Liver (tissue), 9 donors: ENCODE measurements around the gene FAM200C. TPM values are rescaled to one million over a fixed set of nuclear protein-coding genes. Genes with fewer than 3 reads are reported as not detected.

Experiments used
- DNase-seq: peaks from one replicate; pipeline ENCODE4 v3.0.0-alpha.2; 2017; ENCODE audit warnings: low spot score
- H3K27ac ChIP-seq, 2 donors: one replicate each; pipeline ENCODE4 v1.7.0; 2013; ENCODE audit warnings: inconsistent platforms in 2 of 2, low read length in 2 of 2, control low read depth in 1 of 2, low read depth in 1 of 2, mild to moderate bottlenecking in 1 of 2
- H3K27me3 ChIP-seq, 4 donors: one replicate each; pipeline versions ENCODE4 v1.6.1 to v1.7.0; 2013; ENCODE audit warnings: low read length in 3 of 4, inconsistent platforms in 1 of 4, mild to moderate bottlenecking in 1 of 4, moderate library complexity in 1 of 4; ENCODE audit not compliant: control insufficient read depth in 4 of 4, insufficient read depth in 4 of 4
- H3K36me3 ChIP-seq, 4 donors: one replicate each; pipeline versions ENCODE4 v1.6.1 to v1.7.0; 2013; ENCODE audit warnings: low read length in 3 of 4, mild to moderate bottlenecking in 3 of 4, low read depth in 1 of 4, moderate library complexity in 1 of 4; ENCODE audit not compliant: control insufficient read depth in 4 of 4, insufficient read depth in 3 of 4
- H3K4me1 ChIP-seq, 4 donors: one replicate each; pipeline versions ENCODE4 v1.6.1 to v1.7.0; 2013; ENCODE audit warnings: low read length in 3 of 4, mild to moderate bottlenecking in 3 of 4, moderate library complexity in 1 of 4; ENCODE audit not compliant: control insufficient read depth in 4 of 4, insufficient read depth in 4 of 4
- H3K4me3 ChIP-seq, 3 donors: one replicate each; pipeline versions ENCODE4 v1.6.1 to v1.7.0; 2013; ENCODE audit warnings: low read length in 3 of 3, control low read depth in 1 of 3, low read depth in 1 of 3, mild to moderate bottlenecking in 1 of 3
- H3K9ac ChIP-seq, 2 donors: one replicate each; pipeline ENCODE4 v1.7.0; 2013; ENCODE audit warnings: low read length in 2 of 2, mild to moderate bottlenecking in 2 of 2, moderate library complexity in 2 of 2, control low read depth in 1 of 2, low read depth in 1 of 2
- H3K9me3 ChIP-seq, 4 donors: one replicate each; pipeline versions ENCODE4 v1.6.1 to v1.7.0; 2013; ENCODE audit warnings: low read length in 3 of 4; ENCODE audit not compliant: control insufficient read depth in 4 of 4
- CTCF ChIP-seq: fragments of 150-350 bp; IDR thresholded peaks from 2 replicates; pipeline ENCODE4 v1.5.1; 2017; ENCODE audit warnings: improper control_type of control experiment, low read depth, low read length; ENCODE audit not compliant: missing input control
- EGR1 ChIP-seq, 2 donors: IDR thresholded peaks; 2 replicates each; pipeline ENCODE4 v1.6.1; 2016 to 2018; ENCODE audit warnings: antibody characterized with exemption in 2 of 2, low read depth in 2 of 2
- FOXA1 ChIP-seq: IDR thresholded peaks from 2 replicates; pipeline ENCODE4 v1.6.1; 2016; ENCODE audit warnings: antibody characterized with exemption
- FOXA2 ChIP-seq: IDR thresholded peaks from 2 replicates; pipeline ENCODE4 v1.6.1; 2016; ENCODE audit warnings: antibody characterized with exemption
- GABPA ChIP-seq, 2 donors: IDR thresholded peaks in 1 of 2; conservative IDR thresholded peaks in 1 of 2; 2 replicates each; pipeline ENCODE4 v1.6.1; 2016; ENCODE audit warnings: antibody characterized with exemption in 2 of 2, mild to moderate bottlenecking in 1 of 2, moderate library complexity in 1 of 2
- HNF4A ChIP-seq, 2 donors: conservative IDR thresholded peaks; 2 replicates each; pipeline ENCODE4 v1.6.1; 2016; ENCODE audit warnings: antibody characterized with exemption in 2 of 2, mild to moderate bottlenecking in 2 of 2
- HNF4G ChIP-seq: IDR thresholded peaks from 2 replicates; pipeline ENCODE4 v1.6.1; 2016; ENCODE audit warnings: antibody characterized with exemption
- JUND ChIP-seq, 2 donors: IDR thresholded peaks; 2 replicates each; pipeline ENCODE4 v1.6.1; 2016; ENCODE audit warnings: antibody characterized with exemption in 2 of 2
- NR2F2 ChIP-seq: IDR thresholded peaks from 2 replicates; pipeline ENCODE4 v1.6.1; 2016; ENCODE audit warnings: antibody characterized with exemption
- RAD21 ChIP-seq, 2 donors: IDR thresholded peaks; 2 replicates each; pipeline ENCODE4 v1.6.1; 2016; ENCODE audit warnings: antibody characterized with exemption in 2 of 2, mild to moderate bottlenecking in 2 of 2
- REST ChIP-seq: IDR thresholded peaks from 2 replicates; pipeline ENCODE4 v1.6.1; 2016; ENCODE audit warnings: antibody characterized with exemption, mild to moderate bottlenecking
- RXRA ChIP-seq, 2 donors: IDR thresholded peaks; 2 replicates each; pipeline ENCODE4 v1.6.1; 2017 to 2018; ENCODE audit warnings: antibody characterized with exemption in 2 of 2, mild to moderate bottlenecking in 1 of 2
- SP1 ChIP-seq: IDR thresholded peaks from 2 replicates; pipeline ENCODE4 v1.6.1; 2018; ENCODE audit warnings: antibody characterized with exemption, mild to moderate bottlenecking
- TAF1 ChIP-seq: conservative IDR thresholded peaks from 2 replicates; pipeline ENCODE4 v1.6.1; 2016; ENCODE audit warnings: antibody characterized with exemption, mild to moderate bottlenecking
- YY1 ChIP-seq: IDR thresholded peaks from 2 replicates; pipeline ENCODE4 v1.6.1; 2016; ENCODE audit warnings: antibody characterized with exemption, mild to moderate bottlenecking
- ZBTB33 ChIP-seq: IDR thresholded peaks from 2 replicates; pipeline ENCODE4 v1.6.1; 2016; ENCODE audit warnings: antibody characterized with exemption
- WGBS: extraction: QIAGEN DNeasy Blood & Tissue Kit; methylation state at CpG from one replicate; pipeline ENCODE4 v1.1.7; 2013; 5-methylcytosine and 5-hydroxymethylcytosine counted together
- polyA plus RNA-seq, 2 donors: library from polyadenylated mRNA; stranded (reverse) in 1 of 2; unstranded in 1 of 2; fragments of 200-250 nt in 1 of 2; fragments of >200 nt in 1 of 2; fragmentation: Nextera tagmentation in 1 of 2; extraction: Ambion mirVana in 1 of 2; gene quantifications; one replicate each; pipeline versions ENCODE4 v1.2.1 to v1.2.3, GENCODE V29; 2013 to 2015
- total RNA-seq, 2 donors: library from RNA; depleted of rRNA; stranded (reverse); fragments of >200 nt; gene quantifications; one replicate each; pipeline ENCODE4 v1.2.3, GENCODE V29; 2014
- TF ChIP-seq, protein P1 (sequence below): IDR thresholded peaks from 2 replicates; pipeline ENCODE4 v1.6.1; 2016; ENCODE audit warnings: antibody characterized with exemption
- TF ChIP-seq, protein P2 (sequence below): IDR thresholded peaks from 2 replicates; pipeline ENCODE4 v1.6.1; 2016; ENCODE audit warnings: antibody characterized with exemption
- donor health status: healthy.
- donor health status: healthy.
- donor health status: healthy.
- donor health status: healthy.
- donor health status: healthy.

FAM200C gene
- total and polyA plus RNA-seq, 4 donors, result 0.57 to 2.9 (median 1.3) TPM

DNA sequence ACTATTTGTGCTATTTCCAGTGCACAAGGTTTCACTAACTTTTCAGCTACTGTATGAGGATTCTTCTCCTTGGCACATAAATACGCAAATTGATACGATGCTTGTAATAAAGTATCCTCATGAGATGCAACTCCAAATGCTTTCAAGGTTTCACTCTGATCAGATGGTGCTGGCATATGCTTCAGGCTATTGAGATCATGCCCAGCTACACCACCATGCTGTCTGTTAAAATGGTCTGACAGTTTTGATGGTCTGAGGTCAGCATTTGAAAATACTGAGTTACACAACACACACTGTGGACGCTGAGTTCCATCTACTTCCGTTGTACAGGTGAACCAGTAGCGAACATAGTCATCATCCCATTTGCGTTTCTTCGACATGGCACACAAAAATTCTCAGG is 4.7 kb downstream of the FAM200C start:
- Histone ChIP-seq H3K27me3 (no peaks in the 10 kb centered on the region), H3K27ac (no peak overlapping the region), H3K9me3 (no peaks in the 10 kb centered on the region), H3K4me1 (peaks cover 0 to 12% (median 7%) of the 10 kb centered on the region in 4 donors), H3K9ac (no peak overlapping the region), H3K4me3 (no peak overlapping the region), H3K36me3 (no peaks in the 10 kb centered on the region)
- 97% methylated on average over 7 of the region's 7 CpGs for WGBS
- DNase-seq, result no peak
- TF ChIP-seq CTCF (no peak), SP1 (no peak), RXRA (IDR thresholded peaks at IDR 0.05) (no peak), HNF4G (no peak), NR2F2 (no peak), JUND (IDR thresholded peaks at IDR 0.05) (no peak), HNF4A (conservative IDR thresholded peaks at IDR 0.05) (no peak), ZBTB33 (no peak), REST (no peak), EGR1 (IDR thresholded peaks at IDR 0.05; ENCODE audit: low read depth in 2 of 2) (no peak), FOXA1 (no peak), GABPA (IDR thresholded peaks at IDR 0.05 in 1 of 2, conservative IDR thresholded peaks at IDR 0.05 in 1 of 2) (no peak), TAF1 (no peak), RAD21 (IDR thresholded peaks at IDR 0.05) (no peak), YY1 (no peak), FOXA2 (no peak)
- TF ChIP-seq, protein P1, sequence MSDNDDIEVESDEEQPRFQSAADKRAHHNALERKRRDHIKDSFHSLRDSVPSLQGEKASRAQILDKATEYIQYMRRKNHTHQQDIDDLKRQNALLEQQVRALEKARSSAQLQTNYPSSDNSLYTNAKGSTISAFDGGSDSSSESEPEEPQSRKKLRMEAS, result no peak
- TF ChIP-seq, protein P2, sequence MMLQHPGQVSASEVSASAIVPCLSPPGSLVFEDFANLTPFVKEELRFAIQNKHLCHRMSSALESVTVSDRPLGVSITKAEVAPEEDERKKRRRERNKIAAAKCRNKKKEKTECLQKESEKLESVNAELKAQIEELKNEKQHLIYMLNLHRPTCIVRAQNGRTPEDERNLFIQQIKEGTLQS, result no peak
